ENCODE results near the gene YJU2. TPM values are rescaled to one million over a fixed set of nuclear protein-coding genes. Genes with fewer than 3 reads are reported as not detected.

Gene YJU2
- total and polyA plus RNA-seq, 2 of the 13 experiments (the other 11 are each of a cell fraction or from before 2014, with no cell fraction given), result 9.3 to 17.9 TPM

- TF ChIP-seq, protein P1, sequence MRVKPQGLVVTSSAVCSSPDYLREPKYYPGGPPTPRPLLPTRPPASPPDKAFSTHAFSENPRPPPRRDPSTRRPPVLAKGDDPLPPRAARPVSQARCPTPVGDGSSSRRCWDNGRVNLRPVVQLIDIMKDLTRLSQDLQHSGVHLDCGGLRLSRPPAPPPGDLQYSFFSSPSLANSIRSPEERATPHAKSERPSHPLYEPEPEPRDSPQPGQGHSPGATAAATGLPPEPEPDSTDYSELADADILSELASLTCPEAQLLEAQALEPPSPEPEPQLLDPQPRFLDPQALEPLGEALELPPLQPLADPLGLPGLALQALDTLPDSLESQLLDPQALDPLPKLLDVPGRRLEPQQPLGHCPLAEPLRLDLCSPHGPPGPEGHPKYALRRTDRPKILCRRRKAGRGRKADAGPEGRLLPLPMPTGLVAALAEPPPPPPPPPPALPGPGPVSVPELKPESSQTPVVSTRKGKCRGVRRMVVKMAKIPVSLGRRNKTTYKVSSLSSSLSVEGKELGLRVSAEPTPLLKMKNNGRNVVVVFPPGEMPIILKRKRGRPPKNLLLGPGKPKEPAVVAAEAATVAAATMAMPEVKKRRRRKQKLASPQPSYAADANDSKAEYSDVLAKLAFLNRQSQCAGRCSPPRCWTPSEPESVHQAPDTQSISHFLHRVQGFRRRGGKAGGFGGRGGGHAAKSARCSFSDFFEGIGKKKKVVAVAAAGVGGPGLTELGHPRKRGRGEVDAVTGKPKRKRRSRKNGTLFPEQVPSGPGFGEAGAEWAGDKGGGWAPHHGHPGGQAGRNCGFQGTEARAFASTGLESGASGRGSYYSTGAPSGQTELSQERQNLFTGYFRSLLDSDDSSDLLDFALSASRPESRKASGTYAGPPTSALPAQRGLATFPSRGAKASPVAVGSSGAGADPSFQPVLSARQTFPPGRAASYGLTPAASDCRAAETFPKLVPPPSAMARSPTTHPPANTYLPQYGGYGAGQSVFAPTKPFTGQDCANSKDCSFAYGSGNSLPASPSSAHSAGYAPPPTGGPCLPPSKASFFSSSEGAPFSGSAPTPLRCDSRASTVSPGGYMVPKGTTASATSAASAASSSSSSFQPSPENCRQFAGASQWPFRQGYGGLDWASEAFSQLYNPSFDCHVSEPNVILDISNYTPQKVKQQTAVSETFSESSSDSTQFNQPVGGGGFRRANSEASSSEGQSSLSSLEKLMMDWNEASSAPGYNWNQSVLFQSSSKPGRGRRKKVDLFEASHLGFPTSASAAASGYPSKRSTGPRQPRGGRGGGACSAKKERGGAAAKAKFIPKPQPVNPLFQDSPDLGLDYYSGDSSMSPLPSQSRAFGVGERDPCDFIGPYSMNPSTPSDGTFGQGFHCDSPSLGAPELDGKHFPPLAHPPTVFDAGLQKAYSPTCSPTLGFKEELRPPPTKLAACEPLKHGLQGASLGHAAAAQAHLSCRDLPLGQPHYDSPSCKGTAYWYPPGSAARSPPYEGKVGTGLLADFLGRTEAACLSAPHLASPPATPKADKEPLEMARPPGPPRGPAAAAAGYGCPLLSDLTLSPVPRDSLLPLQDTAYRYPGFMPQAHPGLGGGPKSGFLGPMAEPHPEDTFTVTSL (CRISPR knock-in tag; IDR thresholded peaks at IDR 0.05; ENCODE audit: borderline replicate concordance), result peak; percentile 76; the same call in 1 of the 2 replicates
- TF ChIP-seq ZNF281 (CRISPR knock-in tag; IDR thresholded peaks at IDR 0.05; ENCODE audit: borderline replicate concordance) (peak; percentile 73; the same call in 1 of the 2 replicates), NR2F6 (IDR thresholded peaks at IDR 0.05) (peak; percentile 73), NR2F6 (CRISPR knock-in tag; IDR thresholded peaks at IDR 0.05) (peak; percentile 96), GABPA (IDR thresholded peaks at IDR 0.05; ENCODE audit: low read depth, low read length) (peak; percentile 62), GABPA (CRISPR knock-in tag; IDR thresholded peaks at IDR 0.05; ENCODE audit: low read depth) (peak; percentile 91), JARID2 (CRISPR knock-in tag; IDR thresholded peaks at IDR 0.05; ENCODE audit: insufficient replicate concordance) (peak; percentile 48), NR2F2 (IDR thresholded peaks at IDR 0.05; ENCODE audit: borderline replicate concordance, low read depth) (peak; percentile 46; the same call in 1 of the 2 replicates), ZNF772 (CRISPR knock-in tag; IDR thresholded peaks at IDR 0.05) (peak; percentile 96), SPEN (CRISPR knock-in tag; IDR thresholded peaks at IDR 0.05; ENCODE audit: low read depth) (peak; percentile 96), ZBED4 (CRISPR knock-in tag; IDR thresholded peaks at IDR 0.05; ENCODE audit: borderline replicate concordance) (no peak; the same call in 1 of the 2 replicates), ZBTB21 (CRISPR knock-in tag; IDR thresholded peaks at IDR 0.05) (peak; percentile 95)
- TF ChIP-seq, protein P2, sequence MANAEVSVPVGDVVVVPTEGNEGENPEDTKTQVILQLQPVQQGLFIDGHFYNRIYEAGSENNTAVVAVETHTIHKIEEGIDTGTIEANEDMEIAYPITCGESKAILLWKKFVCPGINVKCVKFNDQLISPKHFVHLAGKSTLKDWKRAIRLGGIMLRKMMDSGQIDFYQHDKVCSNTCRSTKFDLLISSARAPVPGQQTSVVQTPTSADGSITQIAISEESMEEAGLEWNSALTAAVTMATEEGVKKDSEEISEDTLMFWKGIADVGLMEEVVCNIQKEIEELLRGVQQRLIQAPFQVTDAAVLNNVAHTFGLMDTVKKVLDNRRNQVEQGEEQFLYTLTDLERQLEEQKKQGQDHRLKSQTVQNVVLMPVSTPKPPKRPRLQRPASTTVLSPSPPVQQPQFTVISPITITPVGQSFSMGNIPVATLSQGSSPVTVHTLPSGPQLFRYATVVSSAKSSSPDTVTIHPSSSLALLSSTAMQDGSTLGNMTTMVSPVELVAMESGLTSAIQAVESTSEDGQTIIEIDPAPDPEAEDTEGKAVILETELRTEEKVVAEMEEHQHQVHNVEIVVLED (CRISPR knock-in tag; IDR thresholded peaks at IDR 0.05; ENCODE audit: borderline replicate concordance), result peak; percentile 71; the same call in 1 of the 2 replicates
Measured at GRCh38 chr19:4310247-4311121, 63.6 kb downstream of the YJU2 start (continued).
